ENCODE results near the gene ZNF641. TPM values are rescaled to one million over a fixed set of nuclear protein-coding genes. Genes with fewer than 3 reads are reported as not detected.

Gene ZNF641
- total RNA-seq, result 10 to 100 TPM; 10.3 TPM

DNA sequence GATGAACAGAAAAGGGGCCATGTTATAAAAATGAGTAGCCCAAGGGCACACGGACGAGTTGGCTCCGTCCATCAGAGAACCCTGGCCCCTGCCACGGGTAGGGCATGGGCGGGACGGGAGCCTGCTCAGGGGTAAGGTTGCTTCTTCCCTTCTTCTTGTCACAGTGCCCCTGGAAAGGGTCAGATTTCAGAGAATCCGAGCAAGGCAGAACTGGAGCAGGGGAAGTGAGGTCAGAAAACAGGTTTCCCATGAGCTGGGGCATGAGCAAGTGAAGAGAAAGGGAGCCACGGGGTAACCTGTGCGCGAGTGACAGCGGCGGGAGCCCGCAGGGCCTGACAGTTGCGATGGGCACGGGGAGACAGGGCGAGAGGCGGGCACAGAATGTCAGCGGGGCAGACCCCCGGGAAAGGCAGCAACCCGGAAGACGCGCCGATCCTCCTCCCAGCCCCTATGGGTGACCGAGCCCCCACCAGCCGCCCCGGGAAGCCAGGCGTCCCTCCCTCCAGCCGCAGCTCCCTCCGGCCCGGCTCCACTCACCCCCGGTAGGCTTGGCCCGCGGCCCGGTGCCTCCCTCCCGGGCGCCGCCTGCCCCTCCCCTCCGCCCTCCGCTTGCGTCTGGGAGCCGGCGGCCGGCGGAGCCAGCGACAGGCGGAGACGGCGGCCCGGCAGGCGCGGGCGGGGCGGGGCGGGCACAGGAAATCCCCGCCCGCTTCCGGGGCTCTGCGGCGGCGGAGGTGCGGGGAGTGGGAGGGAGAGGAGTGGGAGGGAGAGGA lies at the start of gene ZNF641:
ZNF641 (minus strand) TSS at position 671 of the 773 bp plus-strand sequence. CDS start 2,829 bp downstream, outside the sequence.

Small RNA genes lying within 50 kb of the gene (small RNA-seq; reads per million reads assigned to genes)
- 0 reads per million in 2 donors for gene AC024257.2

Other genes with a start within 250 kb of the ZNF641 start
- gene SENP1, start 244.8 kb downstream of the ZNF641 start, total RNA-seq, result 10 to 100 TPM; 24.1 to 29.3 TPM
- gene PFKM, start 231.6 kb downstream of the ZNF641 start, total RNA-seq, result 100 to 1,000 TPM; 104 to 111 TPM
- gene ASB8, start 193.4 kb downstream of the ZNF641 start, total RNA-seq, result 10 to 100 TPM; 20.3 to 21.3 TPM
- gene CCDC184, start 167.3 kb downstream of the ZNF641 start, total RNA-seq, result under 1 TPM; under 0.01 to 0.34 TPM
- gene OR10AD1, start 147.6 kb downstream of the ZNF641 start, total RNA-seq, result not detected
- not detected for gene ANP32D, start 121.6 kb upstream of the ZNF641 start, total RNA-seq
- not detected for gene C12orf54, start 131.6 kb upstream of the ZNF641 start, total RNA-seq
- not detected for gene OR8S1, start 174.7 kb upstream of the ZNF641 start, total RNA-seq
- gene LALBA, start 219.1 kb upstream of the ZNF641 start, total RNA-seq, result not detected

Data from melanocyte of skin (primary cell).